PC-9 (cell line): ENCODE data around the gene PATJ.
"Not testable (repeated sequence)": the region's sequence is repeated elsewhere in the genome, so short reads cannot be mapped to it uniquely, and the experiment has no call there.

Source experiments
- CTCF ChIP-seq: fragments of 200-600 bp; sonication (generic); conservative IDR thresholded peaks from 2 replicates; pipeline ENCODE4 v1.6.1; 2017; ENCODE audit warnings: mixed run types, antibody characterized with exemption, mild to moderate bottlenecking, moderate library complexity
- EZH2 ChIP-seq: fragments of 200-600 bp; sonication (generic); IDR thresholded peaks from 2 replicates; pipeline ENCODE4 v1.8.0; 2017; ENCODE audit warnings: antibody characterized with exemption, low read depth

DNA sequence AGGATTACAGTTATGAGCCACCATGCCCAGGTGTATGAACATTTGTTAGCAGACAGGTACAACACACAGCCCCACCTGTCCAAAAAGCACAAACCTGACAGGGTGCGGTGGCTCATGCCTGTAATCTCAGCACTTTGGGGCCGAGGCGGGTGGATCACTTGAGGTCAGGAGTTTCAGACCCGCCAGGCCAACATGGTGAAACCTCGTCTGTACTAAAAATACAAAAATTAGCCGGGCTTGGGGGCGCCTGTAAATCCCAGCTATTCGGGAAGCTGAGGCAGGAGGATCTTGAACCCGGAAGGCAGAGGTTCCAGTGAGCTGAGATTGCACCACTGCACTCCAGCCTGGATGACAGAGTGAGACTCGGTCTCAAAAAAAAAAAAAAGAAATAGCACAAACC lies 428.1 kb downstream of the PATJ start:
- not testable (repeated sequence) for TF ChIP-seq CTCF, EZH2
